ENCODE results near the gene FGF14.

The FGF14 gene

GRCh38 chr13:102361113-102361512, 40.7 kb downstream of the FGF14 start:
- DNase-seq: no peak

GRCh38 chr13:102359264-102359663, 42.6 kb downstream of the FGF14 start:
- no peak for DNase-seq

DNA sequence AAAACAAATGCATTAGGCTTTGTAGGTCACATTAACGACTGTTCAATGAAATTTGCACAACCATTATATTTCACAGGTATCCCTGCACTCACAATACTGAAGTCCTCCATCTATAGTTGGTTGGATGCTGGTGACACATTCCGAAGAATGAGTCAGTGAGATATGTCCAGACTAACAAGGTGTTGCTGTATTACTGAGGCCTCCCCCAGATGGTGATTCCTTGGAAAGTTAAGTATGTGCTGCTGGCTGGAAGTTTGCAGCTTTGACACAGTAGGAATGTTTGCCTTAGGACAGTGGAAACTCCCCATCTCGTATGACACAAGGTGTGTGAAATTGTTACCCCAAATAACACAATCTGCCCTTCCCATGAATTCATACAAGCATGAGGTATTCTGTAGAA, 46.6 kb downstream of the FGF14 start:
- no peak for DNase-seq

GRCh38 chr13:102354011-102354410, 47.8 kb downstream of the FGF14 start:
- no peak for DNase-seq

DNA sequence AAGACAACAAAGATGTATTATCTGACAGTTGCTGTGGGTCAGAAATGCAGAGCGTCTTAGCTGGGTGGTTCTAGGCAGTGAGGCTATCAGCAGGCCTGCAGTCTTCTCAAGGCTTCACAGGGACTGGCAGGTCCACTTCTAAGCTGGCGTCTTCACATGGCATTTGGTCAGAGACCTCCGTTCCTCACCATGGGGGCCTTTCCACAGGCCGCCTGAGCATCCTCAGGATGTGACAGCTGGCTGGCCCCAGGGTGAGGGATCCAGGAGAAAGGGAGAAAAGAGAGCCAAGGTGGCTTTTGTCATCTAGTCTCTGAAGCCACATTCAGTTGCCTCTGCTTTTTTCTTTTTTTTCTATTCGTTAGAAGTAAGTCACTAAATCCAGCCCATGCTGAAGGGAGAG, 50.3 kb downstream of the FGF14 start:
- no peak for DNase-seq

DNA sequence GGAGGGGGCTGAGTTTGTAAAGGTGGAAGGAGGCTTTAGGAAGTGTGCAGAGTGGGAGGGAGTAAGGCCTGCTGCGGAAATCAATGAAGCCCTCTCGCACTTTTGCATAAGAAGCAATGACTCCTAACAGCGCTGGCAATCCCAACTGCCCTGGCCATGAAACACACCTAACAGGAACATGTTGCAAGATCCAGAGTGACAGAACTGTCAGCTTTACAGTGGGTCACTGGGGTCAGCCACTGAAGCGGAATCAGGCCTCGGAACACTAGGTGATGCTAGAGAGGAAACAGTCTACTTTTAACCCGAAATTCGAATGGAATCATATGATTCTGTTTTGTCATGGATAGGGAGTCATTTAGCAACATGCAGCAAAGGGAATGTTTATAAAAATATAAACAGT, 54.4 kb downstream of the FGF14 start:
- no peak for DNase-seq

GRCh38 chr13:102346769-102347168, 55.1 kb downstream of the FGF14 start:
- DNase-seq: no peak

GRCh38 chr13:102344410-102344809, 57.4 kb downstream of the FGF14 start:
- DNase-seq: no peak

GRCh38 chr13:102333320-102334198, 68.3 kb downstream of the FGF14 start:
- no peak for DNase-seq

GRCh38 chr13:102328909-102329308, 72.9 kb downstream of the FGF14 start:
- no peak for DNase-seq

DNA sequence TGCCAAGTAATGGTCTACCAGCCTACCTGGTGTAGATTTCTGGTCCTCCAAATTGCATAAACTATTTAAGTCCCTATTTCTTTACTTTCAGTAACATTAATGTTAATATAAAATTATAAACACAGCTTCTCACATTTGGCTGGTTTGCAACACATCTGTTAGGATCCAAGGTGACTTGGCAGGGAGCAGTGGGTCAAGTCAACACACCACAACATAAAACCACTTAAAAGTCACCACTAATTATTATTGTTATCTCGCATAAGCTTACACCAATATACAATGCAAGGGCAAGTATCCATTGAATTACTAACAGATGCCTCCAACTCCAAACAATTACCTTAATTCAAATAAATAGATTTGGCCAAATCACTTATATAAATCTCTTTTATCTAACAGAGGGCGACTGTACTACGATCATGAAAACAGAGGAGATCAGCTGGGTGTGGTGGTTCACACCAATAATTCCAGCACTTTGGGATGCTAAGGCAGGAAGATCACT, 74.7 kb downstream of the FGF14 start:
- DNase-seq: no peak

GRCh38 chr13:102326381-102327118, 75.3 kb downstream of the FGF14 start:
- DNase-seq: no peak

DNA sequence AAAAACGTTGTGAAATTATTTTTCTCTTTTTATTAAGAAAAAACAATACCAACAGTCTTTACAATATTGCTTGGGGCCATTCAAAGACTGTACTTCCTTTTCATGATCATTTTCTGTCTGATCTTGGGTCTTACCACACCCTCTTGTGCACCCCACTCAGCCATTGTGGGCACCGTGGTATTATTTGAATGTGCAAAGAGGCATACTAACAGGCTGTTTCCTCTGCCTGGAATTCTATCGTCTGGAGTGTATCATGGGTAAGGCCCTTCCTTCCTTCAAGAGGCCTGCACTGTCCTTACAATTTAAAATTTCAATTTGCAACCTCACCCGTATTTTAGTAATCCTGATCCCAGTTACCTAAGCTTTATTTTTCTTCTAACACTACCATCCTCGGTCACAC, 76.5 kb downstream of the FGF14 start:
- no peak for DNase-seq

DNA sequence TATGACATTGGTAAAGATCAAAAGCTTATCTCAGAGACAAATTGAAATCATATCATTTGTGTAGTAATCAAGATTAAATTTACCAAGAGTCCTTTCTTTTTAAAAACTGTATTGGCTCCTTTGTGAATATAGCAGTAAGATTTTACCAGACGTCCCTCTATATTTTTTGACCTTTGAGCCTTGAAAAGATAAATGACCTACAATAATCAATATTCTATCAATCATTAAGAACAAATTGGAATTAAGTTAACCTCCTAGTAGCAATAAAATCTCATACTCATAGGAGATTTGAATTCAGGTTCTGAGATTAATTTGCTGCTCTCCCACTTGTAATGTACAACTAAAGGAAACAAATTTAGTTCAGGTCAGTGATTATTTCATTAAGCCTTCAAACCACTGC, 78.3 kb downstream of the FGF14 start:
- DNase-seq: no peak

DNA sequence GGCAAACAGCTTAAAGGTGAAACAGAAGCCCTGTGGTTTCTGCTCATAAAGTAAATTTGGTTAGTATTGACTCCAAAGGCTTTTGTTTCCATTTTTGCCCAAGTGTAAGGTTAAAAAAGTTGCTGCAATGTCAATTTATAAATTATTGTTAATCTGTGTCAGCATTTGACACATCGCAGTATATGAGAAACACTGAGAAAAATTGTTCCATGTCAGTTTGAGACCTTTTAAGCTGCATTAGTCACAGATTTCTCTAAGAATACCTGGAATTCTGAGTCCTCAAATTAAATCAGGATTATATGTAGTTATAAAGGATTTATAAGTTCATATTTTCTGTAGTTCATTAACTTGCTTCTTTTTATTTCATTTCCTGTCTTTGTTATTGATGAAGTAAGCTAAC, 78.8 kb downstream of the FGF14 start:
- DNase-seq: no peak

DNA sequence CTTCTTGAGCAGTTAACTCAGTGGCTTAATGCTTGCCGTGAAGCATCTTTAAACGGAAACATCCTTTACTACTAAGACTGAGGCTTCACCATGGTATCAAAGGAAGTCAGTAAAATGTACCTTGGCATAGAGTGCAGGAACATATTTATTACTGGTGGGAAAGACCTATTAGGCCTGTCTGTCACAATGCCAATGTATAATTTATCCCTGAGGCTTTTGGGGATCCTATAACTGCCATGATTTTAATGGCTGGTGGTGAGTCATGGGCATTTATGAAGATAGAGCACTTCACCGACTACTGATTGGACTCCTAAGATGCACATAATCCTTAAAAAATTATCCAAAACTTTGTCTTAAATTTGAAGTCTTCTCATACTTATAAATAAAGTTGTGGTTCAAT, 79.6 kb downstream of the FGF14 start:
- no peak for DNase-seq

GRCh38 chr13:102318233-102318632, 83.6 kb downstream of the FGF14 start:
- DNase-seq: no peak

- DNase-seq: no peak
Measured at GRCh38 chr13:102317593-102317992, 84.3 kb downstream of the FGF14 start.

- DNase-seq: no peak
Measured at GRCh38 chr13:102316732-102317131, 85.1 kb downstream of the FGF14 start.

DNA sequence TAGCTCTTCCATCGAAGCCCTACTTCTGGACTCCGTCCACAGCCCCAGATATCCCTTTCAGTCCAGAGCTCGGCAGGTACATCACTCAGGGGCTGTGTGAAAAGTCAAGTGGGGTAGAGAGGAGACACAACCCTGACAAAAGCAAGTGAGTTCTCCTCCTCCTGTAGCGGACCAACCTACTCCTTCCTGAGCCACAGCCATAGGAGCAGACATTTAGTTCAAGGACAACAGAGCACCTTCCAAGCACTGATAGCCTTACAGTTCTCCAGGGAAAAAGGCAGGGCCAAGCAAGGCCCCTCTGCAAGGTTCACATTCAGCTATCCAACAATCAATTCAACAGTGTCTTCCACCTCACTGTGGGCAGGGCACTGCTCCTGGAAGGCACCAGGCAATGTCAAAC, 89.0 kb downstream of the FGF14 start:
- no peak for DNase-seq

DNA sequence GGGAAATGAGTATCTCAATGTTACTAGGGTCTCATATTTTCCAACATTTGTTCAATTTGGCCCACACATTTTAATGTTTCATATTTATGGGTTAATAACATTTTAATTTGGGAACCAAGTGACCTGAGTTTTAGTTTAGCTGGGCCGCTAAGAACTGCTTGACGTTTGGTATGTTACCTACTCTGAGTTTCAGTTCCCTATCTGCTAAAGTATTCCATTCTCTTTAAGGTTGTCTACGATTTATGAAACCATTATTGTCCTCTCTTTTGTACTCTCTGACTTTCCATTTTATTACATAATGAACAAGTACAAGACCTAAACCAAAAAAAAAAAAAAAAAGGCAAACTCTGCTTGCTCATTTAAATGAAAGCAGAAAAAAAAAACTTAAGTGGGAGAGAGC, 89.9 kb downstream of the FGF14 start:
- no peak for DNase-seq

- no peak for DNase-seq
Measured at GRCh38 chr13:102311419-102311796, 90.4 kb downstream of the FGF14 start.

DNA sequence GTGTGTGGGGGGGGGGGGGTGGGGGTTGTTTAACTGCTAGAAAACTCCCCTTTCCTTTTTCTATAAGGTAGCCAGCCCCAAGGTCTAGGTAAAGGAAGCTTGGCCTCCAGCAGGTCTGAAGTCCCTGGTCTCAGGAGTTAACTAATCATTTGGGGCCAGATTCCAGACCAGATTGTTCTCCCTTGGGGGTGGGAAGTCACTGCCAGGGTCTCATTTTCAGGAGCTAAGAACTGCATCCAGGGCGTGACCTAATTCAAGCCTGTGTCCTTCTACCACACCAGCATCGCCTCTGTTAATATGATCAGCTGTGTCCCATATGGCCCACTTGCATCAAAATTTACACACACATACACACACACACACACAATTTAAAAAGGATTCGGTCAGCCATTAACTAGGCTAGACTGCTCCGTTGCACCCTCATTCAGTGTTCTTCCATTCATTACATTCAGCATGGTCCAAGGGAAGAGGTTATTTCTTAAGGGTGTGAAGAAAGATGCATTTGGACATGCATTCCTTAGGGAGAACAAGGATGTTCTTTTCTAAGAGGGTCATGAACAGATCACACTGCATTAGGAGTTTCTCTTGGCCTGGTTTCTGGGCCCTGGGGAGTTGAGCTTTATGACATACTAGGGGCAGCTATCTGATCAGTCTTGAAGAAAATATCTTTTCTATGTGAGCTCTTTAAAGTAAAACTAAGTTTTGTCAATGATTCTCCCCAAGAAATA, 91.0 kb downstream of the FGF14 start:
- DNase-seq: no peak

DNA sequence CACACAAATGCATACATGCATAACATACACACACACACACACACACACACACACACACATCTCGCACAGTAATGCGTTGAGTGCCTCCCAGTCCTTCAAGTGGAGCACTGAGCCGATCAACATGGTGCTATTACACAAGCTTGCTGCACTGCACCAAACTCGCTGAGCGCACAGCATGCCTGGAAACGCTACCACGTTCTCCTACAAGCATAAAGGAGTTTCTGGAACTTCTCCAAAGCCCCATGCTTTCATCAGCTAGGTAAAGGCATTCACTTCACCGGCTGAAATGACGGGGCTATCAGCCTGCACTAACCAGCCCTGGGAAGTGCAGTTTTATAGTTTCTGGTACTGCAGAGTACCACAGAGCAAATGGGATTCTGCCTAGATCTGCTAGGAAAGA, 92.7 kb downstream of the FGF14 start:
- DNase-seq: no peak

Data from GOT3 (cell line).